GM18505 (cell line): ENCODE results near the gene KCNQ1.
"Not testable (repeated sequence)": the region's sequence is repeated elsewhere in the genome, so short reads cannot be mapped to it uniquely, and the experiment has no call there.

ENCODE experiments used
- ATAC-seq: cut with Tn5 transposase; IDR thresholded peaks from one replicate; pipeline ENCODE4 v1.9.1; 2021; ENCODE audit not compliant: unreplicated experiment
- POLR2A ChIP-seq: IDR thresholded peaks from 4 replicates; pipeline ENCODE4 v1.6.1; 2011; ENCODE audit warnings: borderline replicate concordance; ENCODE audit not compliant: insufficient read depth, insufficient read length; ENCODE audit errors: extremely low read depth

Gene KCNQ1

DNA sequence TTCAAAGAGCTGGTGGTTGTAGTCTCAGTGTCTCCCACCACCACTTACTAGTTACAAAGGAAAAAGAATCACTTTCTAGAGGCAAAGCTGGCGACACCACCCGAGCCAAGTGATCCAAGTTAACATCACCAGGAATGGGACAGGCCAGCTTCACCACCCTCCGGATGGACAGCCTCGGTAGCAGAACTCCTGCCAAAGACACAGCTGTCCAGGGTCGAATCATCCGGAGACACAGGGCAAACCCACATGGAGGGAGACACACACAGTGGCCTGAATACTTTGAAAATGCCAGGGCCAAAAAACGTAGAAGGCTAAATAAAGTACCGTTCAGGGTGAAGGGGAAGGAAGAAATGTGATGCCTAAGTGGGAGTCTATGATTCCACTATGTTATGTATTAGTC is 33.1 kb downstream of the KCNQ1 start:
- TF ChIP-seq POLR2A: no peak
- no peak for ATAC-seq

DNA sequence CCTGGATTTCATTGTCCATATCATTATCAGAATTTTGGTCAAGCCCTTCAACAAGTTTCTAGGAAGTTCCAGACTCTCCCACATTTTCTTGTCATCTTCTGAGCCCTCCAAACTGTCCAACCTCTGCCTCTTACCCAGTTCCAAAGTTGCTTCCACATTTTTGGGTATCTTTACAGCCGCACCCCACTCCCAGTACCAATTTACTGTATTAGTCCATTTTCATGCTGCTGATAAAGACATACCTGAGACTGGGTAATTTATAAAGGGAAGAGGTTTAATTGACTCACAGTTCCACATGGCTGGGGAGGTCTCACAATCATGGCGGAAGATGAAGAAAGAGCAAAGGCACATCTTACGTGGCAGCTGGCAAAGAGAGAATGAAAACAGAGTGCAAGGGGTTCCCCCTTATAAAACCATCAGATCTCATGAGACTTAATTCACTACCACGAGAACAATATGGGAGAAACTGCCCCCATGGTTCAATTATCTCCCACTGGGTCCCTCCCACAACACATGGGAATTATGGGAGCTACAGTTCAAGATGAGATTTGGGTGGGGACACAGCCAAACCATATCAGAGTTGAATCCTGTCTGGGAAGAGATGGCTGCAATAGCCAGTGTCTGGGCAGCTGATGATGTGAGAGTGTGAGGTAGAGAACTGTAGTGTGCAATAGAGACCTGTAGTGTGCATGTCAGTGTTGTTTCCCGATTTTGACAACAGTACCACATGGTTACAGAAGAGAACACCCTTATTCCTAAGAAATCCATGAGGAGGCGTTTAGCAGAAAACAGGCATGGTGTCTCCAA is 35.5 kb downstream of the KCNQ1 start:
- ATAC-seq: not testable (repeated sequence)

DNA sequence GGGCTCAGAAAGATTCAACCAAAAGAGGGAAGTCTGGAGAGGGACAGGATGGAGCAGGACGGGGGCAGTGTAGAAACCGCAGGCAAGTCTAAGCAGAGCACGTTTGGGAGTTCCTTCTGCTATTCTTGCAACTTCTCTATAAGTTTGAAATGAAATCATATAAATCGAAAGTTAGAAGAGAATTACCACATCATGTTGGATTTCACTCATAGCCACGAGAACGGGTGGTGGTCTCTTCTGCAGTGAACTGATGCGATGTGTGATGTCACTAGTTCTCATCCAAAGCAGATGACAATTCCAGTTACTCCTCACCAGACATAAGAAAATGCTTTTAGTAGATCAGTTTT is 36.0 kb downstream of the KCNQ1 start:
- ATAC-seq: no peak

DNA sequence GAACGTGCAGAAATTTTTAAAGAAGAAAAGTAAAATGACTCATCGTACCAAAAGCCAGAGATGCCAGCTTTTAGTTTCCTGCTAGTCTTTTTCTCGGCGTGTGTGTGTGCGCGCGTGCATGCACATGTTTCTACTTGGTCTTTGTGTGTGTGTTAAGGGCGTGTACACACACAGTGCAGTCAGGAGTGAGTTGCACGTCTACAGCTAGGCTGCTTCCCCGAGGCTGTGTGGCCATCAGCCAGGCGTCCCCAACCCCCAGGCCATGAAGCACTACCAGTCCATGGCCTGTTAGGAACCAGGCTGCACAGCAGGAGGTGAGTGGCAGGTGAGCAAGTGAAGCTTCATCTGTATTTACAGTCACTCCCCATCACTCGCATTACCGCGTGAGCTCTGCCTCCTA is 36.4 kb downstream of the KCNQ1 start:
- no peak for ATAC-seq
- TF ChIP-seq POLR2A: no peak

More for the DNA sequence above, 36.0 kb downstream of the KCNQ1 start:
- no peak for TF ChIP-seq POLR2A

DNA sequence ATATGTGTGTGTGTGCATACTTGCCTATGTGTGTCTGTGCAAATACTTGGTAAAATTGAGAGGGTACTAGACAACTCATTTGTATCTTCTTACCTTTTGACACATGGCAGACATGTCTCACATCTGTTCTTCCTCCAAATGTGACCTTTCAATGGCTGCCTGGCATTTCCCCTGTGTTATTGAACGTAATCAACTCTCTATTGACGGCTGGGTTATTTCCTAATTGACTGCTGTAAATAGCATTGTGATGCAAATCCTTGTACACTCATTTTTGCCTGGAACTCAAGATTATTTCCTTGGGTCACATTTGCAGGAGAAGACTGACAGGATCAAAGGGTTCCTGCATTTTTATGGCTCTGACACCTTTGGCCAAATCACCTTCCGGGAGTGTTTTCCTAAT is 37.4 kb downstream of the KCNQ1 start:
- ATAC-seq: no peak
- no peak for TF ChIP-seq POLR2A

DNA sequence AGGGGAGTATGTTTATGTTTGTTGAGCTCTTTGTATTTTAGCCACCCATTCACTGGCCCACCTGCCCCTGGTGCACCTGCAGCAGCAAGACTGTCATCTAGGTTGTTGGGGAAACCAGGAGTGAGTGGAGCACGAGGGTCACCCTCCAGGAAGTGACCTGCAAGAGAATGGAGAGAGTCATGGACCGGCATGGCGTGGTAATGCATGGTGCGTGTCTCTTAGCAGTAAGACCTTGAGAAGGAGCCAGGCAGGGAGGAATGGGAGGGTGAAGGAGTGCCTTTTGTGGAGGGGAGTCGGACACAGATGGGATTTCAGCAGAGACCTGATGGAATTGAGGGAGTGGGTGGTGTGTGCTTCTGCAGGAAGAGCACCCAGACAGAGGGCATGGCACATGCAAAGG is 37.9 kb downstream of the KCNQ1 start:
- no peak for TF ChIP-seq POLR2A
- ATAC-seq: no peak

DNA sequence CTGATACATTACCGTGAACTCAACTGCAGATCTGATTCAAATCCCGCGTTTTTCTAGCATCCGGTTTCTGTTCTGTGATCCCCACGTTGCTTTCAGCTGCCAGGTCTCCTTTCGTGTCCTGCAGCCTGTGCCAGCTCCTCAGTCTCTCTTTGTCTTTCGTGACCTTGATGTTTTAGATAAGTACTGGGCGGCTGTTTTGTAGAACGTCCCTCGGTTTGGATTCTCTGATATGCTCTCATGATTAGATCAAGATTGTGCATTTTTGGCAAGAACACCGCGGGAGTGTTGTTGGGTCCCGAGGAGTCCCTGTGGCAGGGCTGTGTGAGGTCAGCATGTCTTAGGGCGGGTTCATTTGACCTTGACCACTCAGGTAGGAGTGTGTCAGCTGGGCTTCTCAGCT is 38.6 kb downstream of the KCNQ1 start:
- TF ChIP-seq POLR2A: no peak

DNA sequence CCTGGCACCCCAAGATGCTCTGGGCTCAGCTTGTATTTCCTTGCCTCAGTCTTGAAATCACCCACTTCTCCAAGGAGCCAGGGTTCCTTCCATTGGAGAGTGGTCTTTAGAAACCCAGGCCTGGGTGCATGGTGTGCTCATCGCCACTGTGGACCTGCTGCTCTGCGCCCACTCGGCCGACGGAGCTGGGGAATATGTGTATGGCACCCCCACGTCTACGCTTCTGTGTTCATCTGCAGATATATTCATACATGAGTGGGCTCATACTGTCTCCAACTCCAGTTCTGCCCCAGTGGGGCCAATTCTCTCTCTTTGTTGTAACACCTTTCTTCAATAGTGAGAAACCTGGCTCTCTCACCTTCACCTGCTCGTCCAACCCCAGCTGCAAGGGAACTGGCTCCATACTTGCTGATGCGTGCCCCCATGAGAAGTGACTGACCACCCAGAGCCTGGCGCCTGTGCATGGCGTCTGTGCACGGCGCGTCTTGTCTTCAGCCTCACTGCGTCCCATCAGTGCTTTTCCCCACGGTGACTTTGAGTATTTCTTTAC is 39.8 kb downstream of the KCNQ1 start:
- no peak for ATAC-seq
- no peak for TF ChIP-seq POLR2A

More for the DNA sequence above, 38.6 kb downstream of the KCNQ1 start:
- ATAC-seq: no peak

DNA sequence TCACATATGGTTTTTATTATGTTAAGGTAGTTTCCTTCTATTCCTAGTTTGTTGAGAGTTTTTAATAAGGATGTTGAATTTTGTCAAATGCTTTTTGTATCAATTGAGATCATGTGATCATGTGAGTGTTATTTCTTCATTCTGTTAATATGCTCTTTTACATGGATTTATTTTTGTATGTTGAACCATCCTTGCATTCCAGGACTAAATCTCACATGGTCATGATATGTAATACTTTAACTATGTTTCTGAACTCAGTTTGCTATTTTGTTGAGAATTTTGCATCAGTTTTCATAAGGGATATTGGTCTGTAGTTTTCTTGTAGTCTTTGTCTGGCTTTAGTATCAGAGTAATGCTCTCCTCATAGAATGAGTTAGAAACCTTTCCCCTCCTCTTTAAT is 43.2 kb downstream of the KCNQ1 start:
- TF ChIP-seq POLR2A: no peak
- ATAC-seq: no peak

DNA sequence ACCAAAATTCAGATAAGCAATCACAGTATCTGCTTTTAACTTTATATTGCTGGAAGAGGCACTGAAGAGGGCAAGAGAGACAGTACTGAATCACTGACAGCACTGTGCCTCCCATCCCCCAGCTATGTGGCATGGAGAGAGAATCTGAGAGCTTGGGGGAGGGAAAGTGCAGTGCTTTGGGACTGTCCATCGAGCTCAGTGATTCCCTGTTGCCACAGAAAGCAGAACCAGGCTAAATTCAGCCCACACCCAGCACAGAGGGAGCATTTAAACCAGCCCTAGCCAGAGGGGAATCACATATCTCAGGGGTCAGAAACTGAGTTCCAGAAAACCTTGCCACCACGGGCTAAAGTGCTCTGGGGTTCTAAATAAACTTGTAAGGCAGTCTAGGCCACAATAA is 44.3 kb downstream of the KCNQ1 start:
- TF ChIP-seq POLR2A: no peak
- no peak for ATAC-seq

DNA sequence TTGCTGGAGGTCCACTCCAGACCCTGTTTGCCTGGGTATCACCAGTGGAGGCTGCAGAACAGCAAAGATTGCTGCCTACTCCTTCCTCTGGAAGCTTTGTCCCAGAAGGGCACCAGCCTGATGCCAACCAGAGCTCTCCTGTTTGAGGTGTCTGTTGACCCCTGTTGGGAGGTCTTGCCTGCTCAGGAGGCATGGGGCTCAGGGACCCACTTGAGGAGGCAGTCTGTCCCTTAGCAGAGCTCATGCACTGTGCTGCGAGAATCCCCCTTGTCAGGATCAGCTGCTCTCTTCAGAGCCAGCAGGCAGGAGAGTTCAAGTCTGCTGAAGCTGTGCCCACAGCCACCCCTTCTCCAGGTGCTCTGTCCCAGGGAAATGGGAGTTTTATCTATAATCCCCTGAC is 53.1 kb downstream of the KCNQ1 start:
- ATAC-seq: not testable (repeated sequence)

DNA sequence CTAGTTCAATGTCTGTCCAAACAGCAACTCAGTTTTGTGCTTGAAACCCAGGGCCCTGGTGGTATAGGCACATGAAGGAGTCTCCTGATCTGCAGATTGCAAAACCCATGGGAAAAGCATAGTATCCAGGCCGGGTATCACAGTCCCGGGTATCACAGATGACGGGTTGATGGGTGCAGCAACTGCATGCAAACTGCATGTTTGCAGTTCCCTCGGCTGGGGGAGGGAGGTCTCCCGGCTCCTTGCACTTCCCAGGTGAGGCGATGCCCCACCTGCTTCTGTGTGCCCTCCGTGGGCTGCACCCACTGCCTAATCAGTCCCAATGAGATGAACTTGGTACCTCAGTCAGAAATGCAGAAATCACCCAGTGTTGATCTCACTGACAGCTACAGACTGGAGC is 53.9 kb downstream of the KCNQ1 start:
- no peak for ATAC-seq
- TF ChIP-seq POLR2A: no peak

DNA sequence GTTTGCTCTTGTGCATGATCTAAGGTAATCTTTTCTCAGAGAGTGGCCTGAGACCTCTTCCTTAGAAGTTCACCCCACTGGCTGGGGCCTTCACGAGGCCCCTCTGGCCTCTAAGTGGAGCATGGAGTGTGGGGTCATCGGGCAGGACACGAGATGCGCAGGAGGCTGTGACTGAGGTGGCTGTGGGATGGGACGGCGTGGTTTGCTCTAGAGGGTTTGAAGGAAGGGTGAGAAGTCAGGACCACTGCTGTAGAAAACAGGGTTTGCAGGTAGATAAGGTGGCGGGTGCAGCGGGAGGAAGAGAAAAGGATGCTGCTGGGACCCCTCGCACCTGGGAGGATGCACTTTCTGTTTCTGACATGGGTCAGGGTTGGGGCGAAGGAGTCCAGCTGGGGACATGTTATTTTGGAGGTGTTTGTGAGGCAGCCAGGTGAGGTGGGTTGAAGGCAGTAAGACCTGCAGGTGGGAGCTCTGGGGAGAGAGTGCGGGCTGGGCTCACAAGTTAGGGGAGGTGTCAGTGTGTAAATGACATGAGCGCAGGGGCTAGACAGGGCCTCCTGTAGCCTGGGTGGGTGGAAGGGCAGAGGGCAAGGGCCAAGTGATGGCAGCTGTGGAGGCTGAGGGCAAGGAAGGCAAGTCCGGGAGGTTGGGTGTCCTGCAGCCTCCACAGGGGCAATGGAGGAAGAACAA is 62.5 kb downstream of the KCNQ1 start:
- TF ChIP-seq POLR2A: no peak
- ATAC-seq: no peak
